NCI-H1930 (cell line): ENCODE measurements around the gene RBMX2.

Experiments used
- DNase-seq, 2 experiments: peaks; one replicate each; lab custom pipeline; 2025; lab: John Stamatoyannopoulos, UW

RBMX2 gene

DNA sequence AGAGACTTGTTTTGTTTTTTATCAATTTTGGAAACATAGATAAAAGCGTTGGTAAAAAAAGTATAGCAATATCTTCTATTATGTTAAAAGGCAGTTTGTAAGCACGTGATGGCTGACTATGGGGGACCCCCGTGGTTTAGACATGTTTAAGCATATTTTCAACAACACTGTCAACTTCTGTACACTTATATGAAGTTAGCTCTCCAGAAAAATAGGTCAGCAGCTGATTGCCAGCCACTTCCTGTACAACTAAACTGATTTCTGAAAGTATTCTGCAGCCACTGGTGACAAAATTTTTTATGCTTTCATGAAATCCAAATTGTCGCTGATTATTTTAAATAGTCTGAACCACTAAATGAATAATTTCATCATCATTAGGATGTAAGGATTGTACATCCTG lies 45.2 kb downstream of the RBMX2 start:
- DNase-seq, result no peak
